SIG-M5 treated with dmso at 0.1 percent for 504 hours (cell line): ENCODE measurements around the gene CACNA2D1.

Experiments used
- DNase-seq: peaks from one replicate; lab custom pipeline; 2025; ENCODE audit not compliant: unreplicated experiment; lab: John Stamatoyannopoulos, UW

CACNA2D1 gene

DNA sequence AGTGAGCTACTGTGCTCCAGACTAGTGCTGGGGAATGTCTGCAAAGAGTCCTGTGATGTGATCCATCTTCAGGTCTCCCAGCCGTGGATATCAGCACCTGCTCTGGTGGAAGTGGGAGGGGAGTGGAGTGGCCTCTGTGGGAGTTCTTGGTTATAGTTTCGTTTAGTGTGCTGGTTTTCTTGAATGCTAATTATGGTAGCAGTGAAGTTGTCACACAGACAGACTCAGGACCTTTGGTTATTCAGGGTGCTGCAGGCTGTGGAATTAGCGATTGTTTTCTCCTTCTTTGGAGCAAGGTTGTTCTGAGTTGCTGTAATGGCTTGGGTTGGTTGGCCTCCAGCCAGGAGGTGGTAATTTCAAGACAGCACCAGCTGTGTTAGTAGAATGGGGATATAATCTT lies 541.0 kb downstream of the CACNA2D1 start:
- DNase-seq, result no peak
